ENCODE measurements around the gene TIGD2.
"Not testable (repeated sequence)": the region's sequence is repeated elsewhere in the genome, so short reads cannot be mapped to it uniquely, and the experiment has no call there.

The TIGD2 gene

DNA sequence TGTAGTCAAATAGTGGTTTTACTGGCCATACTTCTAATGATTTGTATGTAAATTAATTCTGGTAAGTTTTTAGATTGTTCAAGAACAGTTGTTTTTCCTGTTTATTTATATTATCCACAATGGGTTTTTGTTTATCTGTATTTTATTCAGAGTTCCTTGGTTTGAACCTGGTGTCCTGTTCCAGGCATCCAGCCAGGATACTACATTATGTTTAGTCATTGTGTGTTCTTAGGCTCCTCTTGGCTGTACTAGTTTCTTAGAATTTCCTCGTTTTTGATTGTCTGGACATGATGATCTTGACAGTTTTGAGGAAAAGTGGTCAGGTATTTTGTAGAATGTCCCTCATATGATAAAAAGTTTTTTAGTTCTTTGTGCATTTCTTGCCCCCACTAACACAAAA lies 7.8 kb downstream of the TIGD2 start:
- DNase-seq (ENCODE audit: low read depth in 4 of 4, low spot score in 1 of 4): no peak

DNA sequence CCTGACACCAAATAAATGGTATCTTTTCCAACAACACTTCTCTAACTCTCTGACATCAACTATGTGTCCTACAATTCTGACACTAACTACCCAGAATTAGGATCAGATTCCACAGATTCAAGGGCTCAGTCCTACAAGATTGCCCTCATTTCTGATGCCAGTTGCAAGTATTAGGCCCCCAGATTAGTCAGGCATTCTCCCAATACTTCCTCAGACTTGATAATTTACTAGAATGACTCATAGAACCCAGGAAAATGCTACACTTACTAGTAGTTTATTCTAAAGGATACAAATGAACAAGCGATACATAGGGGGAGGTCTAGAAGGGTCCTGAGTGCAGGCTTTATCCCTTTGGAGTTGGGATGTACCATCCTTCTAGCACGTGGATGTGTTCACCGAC lies 8.5 kb downstream of the TIGD2 start:
- DNase-seq (ENCODE audit: low read depth in 4 of 4, low spot score in 1 of 4): no peak

DNA sequence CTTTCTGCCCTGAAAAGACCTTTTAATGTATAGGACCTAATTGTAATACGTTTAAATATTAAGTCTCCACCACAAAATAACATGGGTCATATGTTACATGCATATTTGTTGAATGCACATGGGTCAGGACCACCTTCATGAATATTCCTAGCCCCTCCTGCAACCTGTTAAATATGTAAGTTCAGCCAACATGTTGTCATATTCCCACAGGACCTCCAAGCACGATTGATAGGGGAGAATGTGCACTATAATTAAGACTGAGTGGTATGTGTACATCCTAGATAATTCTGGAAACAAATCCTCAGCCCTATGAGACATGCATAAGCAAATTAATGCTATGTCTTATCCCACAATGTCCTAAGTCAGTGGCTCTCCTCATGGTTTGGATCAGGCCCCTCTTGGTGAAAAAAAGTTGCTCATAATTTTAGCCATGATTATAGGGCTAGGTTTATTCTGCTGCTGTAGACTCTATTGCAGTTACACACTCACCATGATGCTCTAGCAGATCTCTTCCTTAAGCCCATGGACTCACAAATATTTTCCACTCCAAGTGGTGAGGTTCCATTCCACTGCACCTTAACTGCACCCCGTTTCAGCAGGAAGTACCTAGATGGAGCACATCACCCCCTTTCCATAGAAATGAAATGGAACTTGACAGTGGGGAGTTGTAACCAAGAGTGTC lies 10.2 kb downstream of the TIGD2 start:
- DNase-seq (ENCODE audit: low read depth in 4 of 4, low spot score in 1 of 4): no peak

- no peak for DNase-seq (ENCODE audit: low read depth in 4 of 4, low spot score in 1 of 4)
Observed at GRCh38 chr4:89123451-89123851, 12.1 kb downstream of the TIGD2 start.

GRCh38 chr4:89125901-89126782 lies 14.8 kb downstream of the TIGD2 start:
- no peak for DNase-seq (ENCODE audit: low read depth in 4 of 4, low spot score in 1 of 4)

DNA sequence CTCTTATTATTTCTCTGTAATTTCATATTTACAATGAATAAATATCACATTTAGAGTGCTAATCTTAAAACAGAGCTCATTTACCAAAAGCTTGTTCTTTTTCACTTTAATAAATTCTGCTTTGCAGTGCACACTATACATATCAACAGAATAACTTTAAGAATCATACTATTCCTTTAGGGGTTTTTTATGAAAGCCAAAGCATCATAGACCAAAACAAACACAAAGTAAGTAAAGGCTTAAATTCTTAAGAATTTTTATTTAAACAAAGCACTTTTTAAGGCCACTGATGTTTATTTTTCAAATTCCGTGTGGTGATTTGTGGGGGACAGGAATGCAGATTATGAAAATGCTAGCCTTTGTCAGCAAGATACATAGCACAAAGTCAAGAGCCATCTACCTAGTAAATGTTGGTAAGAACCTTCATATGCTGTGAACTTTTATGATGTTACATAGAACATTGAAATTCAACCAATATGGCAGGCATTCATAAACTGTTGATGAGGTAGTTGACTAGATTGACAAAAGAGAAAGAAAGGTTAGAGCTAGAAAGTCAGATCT lies 17.8 kb downstream of the TIGD2 start:
- DNase-seq (ENCODE audit: low read depth in 4 of 4, low spot score in 1 of 4): no peak

DNA sequence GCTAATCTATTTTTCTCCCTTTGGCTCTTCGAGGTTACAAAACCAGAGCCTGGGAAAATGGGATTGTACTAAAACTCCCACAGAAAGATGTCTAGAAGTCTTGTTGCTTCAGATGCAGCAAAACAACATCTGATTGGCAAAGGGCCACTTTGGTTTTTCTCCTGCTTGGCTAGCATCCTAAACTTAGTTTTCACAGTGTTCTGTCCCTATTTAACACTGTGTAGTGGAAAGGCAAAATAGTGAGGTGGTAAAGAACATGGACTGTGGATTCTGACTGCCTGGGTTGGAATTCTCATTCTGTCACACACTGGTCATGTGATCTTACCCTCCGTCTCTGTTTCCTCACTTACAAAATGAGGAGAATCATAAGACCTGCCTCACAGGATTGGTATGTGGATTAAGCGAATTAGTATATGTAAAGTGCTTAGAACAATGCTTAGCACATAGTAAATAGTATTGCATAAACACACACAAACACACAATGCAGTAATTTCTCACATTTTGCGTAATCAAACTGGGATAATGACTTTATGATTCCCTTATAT lies 23.5 kb downstream of the TIGD2 start:
- DNase-seq (ENCODE audit: low read depth in 4 of 4, low spot score in 1 of 4): no peak

DNA sequence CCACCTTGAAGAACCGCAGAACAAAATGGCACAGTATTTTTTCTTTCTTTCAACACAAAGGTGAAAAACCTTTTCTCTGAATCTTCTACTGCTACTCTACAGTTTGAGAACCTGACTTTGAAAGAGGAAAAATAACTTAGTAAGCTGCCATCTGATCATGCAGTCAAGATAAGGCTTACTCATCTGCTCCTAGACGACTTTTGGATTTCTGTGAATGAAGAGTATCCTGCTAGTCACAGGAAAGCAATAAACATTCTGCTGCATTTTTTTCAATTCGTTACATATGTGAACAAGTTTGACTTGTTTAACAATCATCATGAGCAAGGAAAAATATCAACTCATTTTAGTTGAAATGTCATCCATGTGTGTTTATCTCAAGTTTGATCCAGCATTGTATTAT lies 25.2 kb downstream of the TIGD2 start:
- DNase-seq (ENCODE audit: low read depth in 4 of 4, low spot score in 1 of 4): no peak

- no peak for DNase-seq (ENCODE audit: low read depth in 4 of 4, low spot score in 1 of 4)
Observed at GRCh38 chr4:89137231-89137630, 25.9 kb downstream of the TIGD2 start.

- DNase-seq (ENCODE audit: low read depth in 4 of 4, low spot score in 1 of 4): no peak
Observed at GRCh38 chr4:89137695-89138094, 26.4 kb downstream of the TIGD2 start.

- no peak for DNase-seq (ENCODE audit: low read depth in 4 of 4, low spot score in 1 of 4)
Observed at GRCh38 chr4:89140168-89140759, 28.9 kb downstream of the TIGD2 start.

DNA sequence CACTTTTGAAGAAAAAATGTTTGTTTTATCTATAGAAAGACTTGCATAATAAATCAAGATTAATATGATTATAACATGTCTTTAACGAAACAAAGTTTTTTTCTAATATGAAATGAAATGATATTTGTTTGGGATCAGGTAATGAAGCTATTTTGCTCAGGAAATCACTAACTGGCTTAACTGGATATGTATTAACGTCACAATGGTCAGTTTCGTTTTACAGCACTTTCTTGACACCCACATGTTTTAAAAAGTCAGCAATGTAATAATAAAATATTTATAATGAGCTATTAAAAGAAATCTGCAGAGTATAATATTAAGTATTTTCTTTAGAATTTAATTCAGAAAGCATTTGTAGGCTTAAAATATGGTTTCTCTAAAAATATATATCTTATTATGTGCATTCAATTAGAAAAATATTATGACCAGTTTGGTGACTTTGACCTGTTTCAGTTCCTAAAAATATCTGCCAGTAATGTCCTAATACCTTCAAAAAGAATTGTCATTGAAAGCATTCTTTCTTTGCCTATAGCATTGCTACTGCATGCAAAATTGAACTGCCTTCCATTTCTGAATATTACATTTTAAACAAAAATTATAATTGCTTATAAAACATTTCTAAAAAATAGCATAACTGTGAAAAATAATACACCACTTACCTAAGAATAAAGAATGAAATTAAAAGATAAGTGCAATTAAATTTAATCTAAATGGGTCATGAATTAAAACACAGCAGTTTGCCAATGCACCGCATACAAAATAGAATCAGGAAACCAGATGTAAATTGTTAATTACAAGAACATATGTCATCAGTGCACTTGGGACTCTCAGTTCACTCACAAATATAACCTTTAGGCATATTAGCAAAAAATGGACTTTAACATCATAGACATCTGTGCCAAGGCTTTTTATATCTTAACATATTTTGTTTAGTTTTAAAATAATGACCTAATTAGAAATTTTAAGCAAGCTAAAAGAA lies 31.6 kb downstream of the TIGD2 start:
- DNase-seq (ENCODE audit: low read depth in 4 of 4, low spot score in 1 of 4): no peak

DNA sequence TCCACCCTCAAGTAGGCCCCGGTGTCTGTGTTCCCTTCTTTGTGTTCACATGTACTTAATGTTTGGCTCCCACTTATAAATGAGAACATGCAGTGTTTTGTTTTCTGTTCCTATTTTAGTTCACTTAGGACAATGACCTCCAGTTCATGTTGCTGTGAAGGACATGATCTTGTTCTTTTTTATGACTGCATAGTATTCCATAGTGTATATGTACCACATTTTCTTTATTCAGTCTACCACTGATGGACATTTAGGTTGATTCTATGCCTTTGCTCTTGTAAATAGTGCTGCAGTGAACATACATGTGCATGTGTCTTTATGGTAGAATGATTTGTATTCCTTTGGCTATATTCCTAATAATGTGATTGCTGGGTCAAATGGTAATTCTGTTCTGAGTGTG lies 33.3 kb downstream of the TIGD2 start:
- DNase-seq (ENCODE audit: low read depth in 4 of 4, low spot score in 1 of 4): not testable (repeated sequence)

- no peak for DNase-seq (ENCODE audit: low read depth in 4 of 4, low spot score in 1 of 4)
Observed at GRCh38 chr4:89146196-89146595, 34.9 kb downstream of the TIGD2 start.

DNA sequence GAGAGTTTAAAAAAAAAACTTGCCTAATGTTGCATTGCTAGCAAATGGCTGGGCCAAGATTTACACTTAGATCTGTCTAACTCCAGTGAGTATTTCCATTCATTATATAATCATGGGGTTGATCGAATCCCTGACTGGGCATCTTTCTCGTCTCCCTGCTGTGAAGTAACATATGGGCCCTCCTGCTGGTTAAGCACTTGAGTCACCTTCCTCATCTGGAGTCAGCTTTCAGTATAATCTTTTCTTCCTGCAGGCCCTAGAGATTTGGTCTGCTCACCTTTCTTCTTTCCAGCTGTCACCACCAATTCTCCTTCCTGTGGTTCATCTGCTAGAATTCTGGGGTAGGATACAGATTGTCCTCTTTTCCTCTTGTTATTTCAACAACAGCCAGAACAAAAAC lies 41.6 kb downstream of the TIGD2 start:
- DNase-seq (ENCODE audit: low read depth in 4 of 4, low spot score in 1 of 4): no peak

GRCh38 chr4:89156174-89156914 lies 45.0 kb downstream of the TIGD2 start:
- no peak for DNase-seq (ENCODE audit: low read depth in 4 of 4, low spot score in 1 of 4)

DNA sequence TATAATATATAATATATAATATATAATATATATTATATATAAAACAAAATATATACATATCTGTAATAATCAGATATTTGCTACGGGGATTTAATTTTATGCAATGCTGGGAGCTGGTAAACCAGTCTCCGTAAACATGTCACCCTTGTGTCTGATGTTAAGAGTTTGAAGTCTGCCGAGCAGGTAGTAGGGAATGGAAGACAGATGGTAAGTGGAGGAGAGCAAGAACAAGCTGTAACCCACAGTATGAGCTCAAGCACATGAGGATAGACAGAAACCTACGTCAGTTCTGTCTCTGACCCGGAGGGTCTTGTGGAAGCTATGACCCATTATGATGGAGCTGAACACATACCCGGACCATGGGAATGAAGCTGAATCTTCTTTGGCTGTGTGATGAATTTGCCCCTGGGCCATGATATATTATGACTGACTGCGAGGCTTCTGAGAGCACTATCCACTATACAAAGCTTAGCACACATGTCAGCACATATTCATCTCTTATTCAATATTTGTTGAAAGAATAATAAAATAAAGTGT lies 46.2 kb downstream of the TIGD2 start:
- no peak for DNase-seq (ENCODE audit: low read depth in 4 of 4, low spot score in 1 of 4)

DNA sequence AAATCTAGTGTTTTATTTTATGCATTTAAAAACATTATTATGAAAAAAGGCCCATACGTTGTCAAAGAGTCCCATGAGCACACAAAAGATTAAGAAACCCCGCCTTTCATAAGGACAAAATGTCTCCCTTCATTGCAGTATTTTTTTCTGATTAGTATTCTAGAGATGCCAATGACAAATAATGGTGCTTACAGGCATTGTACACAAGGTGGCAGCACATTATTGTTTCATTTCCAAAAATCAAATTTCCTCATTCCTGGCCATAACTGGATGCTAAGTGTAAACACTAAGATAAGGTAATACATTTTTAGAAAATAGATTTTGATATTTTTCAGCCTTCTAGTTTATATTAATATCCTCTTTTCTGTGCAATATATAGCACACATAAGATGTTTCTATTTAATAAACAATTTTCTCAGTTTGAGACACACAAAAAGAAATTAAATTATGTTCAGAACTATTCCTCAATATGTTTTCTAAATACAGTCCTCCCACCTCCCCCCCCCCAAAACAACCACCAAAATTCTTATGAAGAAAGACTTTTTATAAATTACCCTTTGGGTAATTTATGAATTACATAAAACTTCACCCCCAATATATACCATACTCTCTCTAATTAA lies 47.7 kb downstream of the TIGD2 start:
- no peak for DNase-seq (ENCODE audit: low read depth in 4 of 4, low spot score in 1 of 4)

GRCh38 chr4:89160806-89161205 lies 49.5 kb downstream of the TIGD2 start:
- no peak for DNase-seq (ENCODE audit: low read depth in 4 of 4, low spot score in 1 of 4)
